Measurements from ENCODE around the gene FBXO33.
A peak's percentile ranks its signal among the peaks of the same experiment; 100 is the strongest.

The FBXO33 gene

GRCh38 chr14:39395555-39396254 is 36.5 kb downstream of the FBXO33 start:
- DNase-seq (ENCODE audit: low read depth), result no peak

GRCh38 chr14:39393289-39393688 is 38.9 kb downstream of the FBXO33 start:
- DNase-seq (ENCODE audit: low read depth), result no peak
- TF ChIP-seq CTCF (IDR thresholded peaks at IDR 0.05; ENCODE audit: insufficient read depth, low read depth, low read length, missing control alignments), result no peak

More at GRCh38 chr14:39395555-39396254, 36.5 kb downstream of the FBXO33 start:
- H3K4me3 ChIP-seq (ENCODE audit: low read depth, low read length), result no peak overlapping the region
- no peak for TF ChIP-seq CTCF (IDR thresholded peaks at IDR 0.05; ENCODE audit: insufficient read depth, low read depth, low read length, missing control alignments)

GRCh38 chr14:39384177-39384576 is 48.1 kb downstream of the FBXO33 start:
- no peak for TF ChIP-seq CTCF (IDR thresholded peaks at IDR 0.05; ENCODE audit: insufficient read depth, low read depth, low read length, missing control alignments)
- DNase-seq (ENCODE audit: low read depth), result no peak
- H3K4me3 ChIP-seq (ENCODE audit: low read depth, low read length), result no peak overlapping the region

More at GRCh38 chr14:39393289-39393688, 38.9 kb downstream of the FBXO33 start:
- H3K4me3 ChIP-seq (ENCODE audit: low read depth, low read length), result no peak overlapping the region

- H3K4me3 ChIP-seq (ENCODE audit: low read depth, low read length), result no peak overlapping the region
- no peak for DNase-seq (ENCODE audit: low read depth)
- TF ChIP-seq CTCF (IDR thresholded peaks at IDR 0.05; ENCODE audit: insufficient read depth, low read depth, low read length, missing control alignments), result no peak
Measured at GRCh38 chr14:39383741-39384140, 48.5 kb downstream of the FBXO33 start.

- TF ChIP-seq CTCF (IDR thresholded peaks at IDR 0.05; ENCODE audit: insufficient read depth, low read depth, low read length, missing control alignments), result no peak
- peak; percentile 25 for DNase-seq (ENCODE audit: low read depth)
- H3K4me3 ChIP-seq (ENCODE audit: low read depth, low read length), result no peak overlapping the region
Measured at GRCh38 chr14:39383026-39383660, 49.1 kb downstream of the FBXO33 start.

- no peak overlapping the region for H3K4me3 ChIP-seq (ENCODE audit: low read depth, low read length)
- no peak for DNase-seq (ENCODE audit: low read depth)
- no peak for TF ChIP-seq CTCF (IDR thresholded peaks at IDR 0.05; ENCODE audit: insufficient read depth, low read depth, low read length, missing control alignments)
Measured at GRCh38 chr14:39382463-39382862, 49.8 kb downstream of the FBXO33 start.
